Measurements from ENCODE around the gene SETD2. TPM values are rescaled to one million over a fixed set of nuclear protein-coding genes. Genes with fewer than 3 reads are reported as not detected.

SETD2 gene
- total and polyA plus RNA-seq, 9 of the 15 experiments (the other 6 are each of a cell fraction or from before 2014, with no cell fraction given) = 8.2 to 44.0 (median 33.6) TPM

DNA sequence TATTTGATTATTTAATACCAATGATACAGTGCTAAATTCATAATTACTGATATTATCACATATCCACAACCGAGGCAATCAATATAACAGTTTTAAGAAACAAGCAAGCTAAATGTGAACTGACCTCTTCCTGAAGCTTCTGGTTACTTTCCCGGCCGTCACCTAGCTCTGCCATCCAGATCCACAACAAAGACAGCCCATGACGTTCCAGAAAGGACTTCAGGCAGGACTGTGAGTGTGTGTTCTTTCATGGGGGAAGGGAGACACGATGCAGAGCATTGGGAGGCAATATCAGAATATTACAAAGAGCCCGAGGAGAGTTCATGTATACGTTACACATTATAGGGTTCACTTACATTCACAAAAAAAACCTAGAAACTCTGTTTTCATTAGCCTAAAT, 77.8 kb downstream of the SETD2 start (continued):
- TF ChIP-seq, protein P1, sequence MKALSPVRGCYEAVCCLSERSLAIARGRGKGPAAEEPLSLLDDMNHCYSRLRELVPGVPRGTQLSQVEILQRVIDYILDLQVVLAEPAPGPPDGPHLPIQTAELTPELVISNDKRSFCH (CRISPR knock-in tag; IDR thresholded peaks at IDR 0.05) = no peak
- TF ChIP-seq, protein P1 (tag; IDR thresholded peaks at IDR 0.05) = no peak
- no peak for TF ChIP-seq SLC30A9 (CRISPR knock-in tag; IDR thresholded peaks at IDR 0.05)

DNA sequence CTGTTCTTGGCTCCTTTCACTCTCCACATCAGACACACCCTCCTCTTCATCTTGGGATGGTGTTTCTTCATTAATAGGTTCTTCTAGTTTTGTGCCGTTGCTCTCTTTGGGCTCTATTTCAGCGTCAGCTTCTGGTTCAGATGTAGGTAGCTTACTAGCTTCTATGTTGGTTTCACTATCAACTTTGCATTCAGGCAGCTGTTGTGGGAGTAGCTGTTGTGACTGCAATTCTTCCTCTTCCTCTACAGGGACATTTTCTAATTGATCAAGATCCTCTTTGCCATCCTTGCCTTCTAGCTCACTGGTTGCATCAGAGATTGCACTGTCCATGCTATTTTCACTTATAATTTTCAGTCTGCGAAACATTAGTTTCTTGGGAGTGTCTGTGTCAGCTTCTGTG, 80.1 kb downstream of the SETD2 start:
- Histone ChIP-seq H3K27ac (ENCODE audit: extremely low read depth, low read depth, low read length) (no peak overlapping the region), H3K79me2 (ENCODE audit: control insufficient read depth, insufficient read depth, low read length) (peaks cover 5% of the 10 kb centered on the region; the same call in 2 of the 3 replicates), H3K4me3 (no peak overlapping the region), H4K20me1 (replicated peaks; ENCODE audit: control insufficient read depth, insufficient read depth, low read length) (no peaks in the 10 kb centered on the region), H3K9me3 (replicated peaks; ENCODE audit: control insufficient read depth, insufficient read depth, low read depth, low read length) (no peaks in the 10 kb centered on the region), H3K9ac (ENCODE audit: insufficient read depth in 1 of 2, low read depth in 2 of 2, low read length in 2 of 2) (no peak overlapping the region), H3K4me2 (ENCODE audit: insufficient read depth, low read length) (no peak overlapping the region), H2AFZ (ENCODE audit: low read depth, low read length) (no peak overlapping the region), H3K4me1 (replicated peaks in 1 of 2; ENCODE audit: control insufficient read depth in 2 of 2, insufficient read depth in 2 of 2, low read length in 2 of 2) (no peaks in the 10 kb centered on the region), H3K9me1 (ENCODE audit: control insufficient read depth, insufficient read depth, low read length) (no peaks in the 10 kb centered on the region), H3K36me3 (ENCODE audit: control insufficient read depth, insufficient read depth, low read length) (peaks cover 86% of the 10 kb centered on the region), H3K27me3 (ENCODE audit: control insufficient read depth in 2 of 2, insufficient read depth in 2 of 2, low read length in 2 of 2) (no peaks in the 10 kb centered on the region)
- in situ Hi-C loops (cut with MboI) = no loop called here
- ChIA-PET POLR2A (interaction anchor here (0.6 to 1.0 kb wide), 2 partner anchors 12 to 340 kb away, joined by 3 read pairs; no protein-coding TSS in a partner anchor), CTCF (ENCODE audit: low intra/inter-chr PET ratio) (no interaction called here)
- intact Hi-C loops (cut with micrococcal nuclease) = no loop called here
- FAIRE-seq (no peak), DNase-seq (ENCODE audit: extremely low read depth in 1 of 4, low spot score in 3 of 4) (no peak), ATAC-seq (no peak)
- no peak for TF ChIP-seq JUNB (CRISPR knock-in tag; conservative IDR thresholded peaks at IDR 0.05)
- no peak for TF ChIP-seq EHMT2 (IDR thresholded peaks at IDR 0.05)
- TF ChIP-seq TRIM24 (IDR thresholded peaks at IDR 0.05) = no peak
- TF ChIP-seq ZNF274 (IDR thresholded peaks at IDR 0.05; ENCODE audit: borderline replicate concordance, low read depth, low read length) = no peak
- BruUV-seq (replicated peaks) = no TSS peak
- 91% methylated on average over 3 of the region's 3 CpGs for WGBS (ENCODE audit: insufficient coverage, low coverage, missing lambda C conversion rate)
